NCI-H446 treated with DMSO at 0.1 percent for 48 hours (cell line): Measurements from ENCODE around the gene CENPU.
"Not testable (repeated sequence)": the region's sequence is repeated elsewhere in the genome, so short reads cannot be mapped to it uniquely, and the experiment has no call there.

Experiments used
- DNase-seq: peaks from one replicate; lab custom pipeline; 2025; lab: John Stamatoyannopoulos, UW

CENPU gene, protein sequence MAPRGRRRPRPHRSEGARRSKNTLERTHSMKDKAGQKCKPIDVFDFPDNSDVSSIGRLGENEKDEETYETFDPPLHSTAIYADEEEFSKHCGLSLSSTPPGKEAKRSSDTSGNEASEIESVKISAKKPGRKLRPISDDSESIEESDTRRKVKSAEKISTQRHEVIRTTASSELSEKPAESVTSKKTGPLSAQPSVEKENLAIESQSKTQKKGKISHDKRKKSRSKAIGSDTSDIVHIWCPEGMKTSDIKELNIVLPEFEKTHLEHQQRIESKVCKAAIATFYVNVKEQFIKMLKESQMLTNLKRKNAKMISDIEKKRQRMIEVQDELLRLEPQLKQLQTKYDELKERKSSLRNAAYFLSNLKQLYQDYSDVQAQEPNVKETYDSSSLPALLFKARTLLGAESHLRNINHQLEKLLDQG

DNA sequence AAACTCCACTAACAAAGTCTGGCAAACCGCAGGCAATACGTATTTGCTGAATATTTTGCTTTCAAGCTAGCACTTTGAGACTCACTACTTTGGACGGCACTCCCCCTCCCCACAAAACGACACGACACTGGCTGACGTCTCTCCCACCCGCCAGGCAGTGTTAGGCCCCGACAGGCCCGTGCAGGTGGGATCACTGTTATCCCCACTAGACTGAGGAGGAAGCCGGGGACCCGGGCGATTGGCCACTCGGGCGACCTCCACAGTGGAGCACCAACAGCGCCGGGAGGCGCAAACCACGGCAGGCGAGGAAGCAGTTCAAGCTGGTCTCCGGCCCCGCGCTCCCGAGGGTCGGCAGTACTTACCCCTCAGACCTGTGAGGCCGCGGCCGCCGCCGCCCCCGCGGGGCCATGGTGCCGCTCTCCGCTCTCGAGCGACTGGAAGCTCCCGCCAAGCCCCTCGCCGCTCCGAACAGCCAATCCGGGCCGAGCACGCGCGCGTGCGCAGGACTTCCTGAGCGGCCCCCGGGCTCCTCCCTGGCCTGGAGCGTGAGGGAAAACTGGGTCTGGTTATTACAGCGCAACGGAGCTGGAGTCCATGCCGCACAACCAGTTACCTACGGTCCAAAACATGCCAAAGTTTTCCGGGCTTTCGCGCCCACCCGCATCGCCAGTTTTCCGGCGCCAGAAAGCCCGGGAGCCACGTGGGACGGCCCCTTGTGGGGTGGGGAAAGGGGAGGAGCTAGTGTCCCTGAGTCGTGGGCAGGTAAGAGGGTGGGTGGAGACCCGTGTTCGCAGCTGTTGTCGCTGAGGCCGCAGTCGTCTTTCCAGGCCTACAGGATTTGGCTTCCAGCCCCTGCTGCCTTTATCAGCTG lies at the start of gene CENPU:
Gene CENPU, minus strand, starts transcription at position 443 of the 871 bp plus-strand sequence. Its CDS starts 34 bp downstream, at position 409.
- peak; percentile 95 for DNase-seq

GRCh38 chr4:184782731-184783373 lies 49.0 kb upstream of the CENPU start:
- no peak for DNase-seq

GRCh38 chr4:184779160-184779559 lies 45.3 kb upstream of the CENPU start:
- DNase-seq, result not testable (repeated sequence)

DNA sequence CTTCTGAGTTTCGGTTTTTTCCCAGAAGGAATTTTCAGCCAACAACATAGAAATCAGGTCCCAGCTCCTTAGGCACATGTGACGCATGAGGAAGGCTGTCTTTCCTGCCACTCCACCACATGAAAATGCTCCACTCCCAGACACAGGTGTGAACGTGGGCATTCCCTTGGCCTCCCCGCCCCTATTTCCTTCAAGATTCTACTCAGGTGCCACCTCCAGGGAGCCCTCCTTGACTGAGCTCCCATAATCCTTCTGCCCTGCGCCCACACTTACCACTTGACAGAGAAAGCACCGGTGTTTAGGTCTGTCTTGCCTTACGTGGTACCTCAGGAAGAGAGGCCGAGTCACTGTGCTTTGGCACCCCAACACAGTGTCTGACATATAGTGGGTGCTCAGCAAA lies 44.4 kb upstream of the CENPU start:
- no peak for DNase-seq

- DNase-seq, result no peak
Measured at GRCh38 chr4:184776821-184777220, 42.9 kb upstream of the CENPU start.

- DNase-seq, result no peak
Measured at GRCh38 chr4:184775854-184776555, 42.1 kb upstream of the CENPU start.

GRCh38 chr4:184774152-184774551 lies 40.3 kb upstream of the CENPU start:
- DNase-seq, result no peak

GRCh38 chr4:184771416-184771815 lies 37.5 kb upstream of the CENPU start:
- no peak for DNase-seq

- no peak for DNase-seq
Measured at GRCh38 chr4:184769141-184769765, 35.4 kb upstream of the CENPU start.

GRCh38 chr4:184768296-184768695 lies 34.4 kb upstream of the CENPU start:
- no peak for DNase-seq

GRCh38 chr4:184766446-184766845 lies 32.5 kb upstream of the CENPU start:
- no peak for DNase-seq

DNA sequence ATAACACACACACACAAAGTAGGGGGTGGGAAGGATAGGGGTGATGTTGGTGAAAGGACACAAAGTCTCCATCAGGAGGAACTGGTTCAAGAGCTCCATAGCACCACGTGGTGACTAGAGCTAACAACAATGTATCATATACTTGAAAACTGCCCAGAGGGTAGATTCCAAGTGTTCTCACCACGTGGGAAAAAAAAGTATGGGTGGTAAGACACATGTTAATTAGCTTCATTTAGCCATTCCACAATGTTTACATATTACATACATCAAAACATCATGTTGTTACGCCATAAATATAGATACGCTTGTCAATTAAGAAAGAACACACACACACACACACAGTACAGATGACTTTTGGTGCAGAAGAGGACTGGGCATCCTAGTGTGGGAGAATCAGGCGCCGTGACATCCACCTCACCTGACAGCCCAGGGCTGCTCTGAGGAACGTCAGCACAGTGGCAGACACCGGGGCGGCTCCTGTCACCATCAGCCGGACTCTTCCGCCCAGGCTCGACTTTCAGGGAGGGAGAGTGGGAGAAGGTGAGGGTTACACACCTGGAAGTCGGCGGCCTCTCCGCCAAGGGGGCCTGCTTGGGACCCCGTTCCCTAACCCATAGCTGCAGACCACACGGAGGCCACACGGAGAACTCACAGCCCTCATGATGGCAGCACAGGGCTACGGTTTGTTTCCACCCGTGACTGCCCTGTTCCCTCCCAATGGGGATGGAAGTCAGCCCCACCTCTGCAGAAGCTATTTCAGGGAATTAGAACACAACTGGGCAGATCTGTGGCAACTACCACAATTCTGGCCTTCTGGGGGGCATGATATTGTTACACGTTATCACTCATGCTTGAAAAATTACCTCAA lies 31.8 kb upstream of the CENPU start:
- DNase-seq, result no peak

- DNase-seq, result no peak
Measured at GRCh38 chr4:184764601-184765000, 30.7 kb upstream of the CENPU start.

GRCh38 chr4:184763150-184763780 lies 29.4 kb upstream of the CENPU start:
- DNase-seq, result no peak

GRCh38 chr4:184762100-184762499 lies 28.2 kb upstream of the CENPU start:
- DNase-seq, result no peak

- no peak for DNase-seq
Measured at GRCh38 chr4:184760681-184761080, 26.8 kb upstream of the CENPU start.

GRCh38 chr4:184757810-184758209 lies 23.9 kb upstream of the CENPU start:
- DNase-seq, result no peak

DNA sequence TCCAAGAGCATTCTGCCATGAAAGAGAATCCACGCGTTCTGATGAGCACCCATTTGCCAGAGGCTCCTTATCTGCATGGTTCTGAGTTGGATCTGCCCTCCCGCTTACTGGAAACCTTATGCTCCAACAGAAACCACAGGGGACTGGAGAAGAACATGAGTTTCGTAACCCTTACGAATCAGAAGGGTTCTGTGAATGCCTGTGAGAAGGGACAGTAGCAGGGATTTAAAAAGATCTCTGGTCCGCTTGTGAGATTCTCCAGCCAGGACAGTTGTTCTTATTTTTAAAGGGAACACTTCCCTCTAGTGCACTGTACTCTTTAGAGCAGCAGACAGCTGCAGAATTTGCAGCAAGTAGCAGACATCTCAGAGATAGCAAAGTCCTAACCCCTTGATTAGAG lies 22.5 kb upstream of the CENPU start:
- DNase-seq, result no peak

- DNase-seq, result no peak
Measured at GRCh38 chr4:184755278-184755677, 21.4 kb upstream of the CENPU start.
